Forelimb muscle (tissue), 1 donor: ENCODE results near the gene CHD9. TPM values are rescaled to one million over a fixed set of nuclear protein-coding genes. Genes with fewer than 3 reads are reported as not detected.

Experiments used
- DNase-seq: peaks from one replicate; pipeline ENCODE4 v3.0.0-alpha.2; 2013; ENCODE audit warnings: low read depth
- polyA plus RNA-seq: library from polyadenylated mRNA; unstranded; fragments of 120-200 nt; gene quantifications from one replicate; pipeline ENCODE4 v1.2.1, GENCODE V29; 2013; ENCODE audit not compliant: insufficient read length

CHD9 gene
- polyA plus RNA-seq, 1 donor, result 45.5 TPM

DNA sequence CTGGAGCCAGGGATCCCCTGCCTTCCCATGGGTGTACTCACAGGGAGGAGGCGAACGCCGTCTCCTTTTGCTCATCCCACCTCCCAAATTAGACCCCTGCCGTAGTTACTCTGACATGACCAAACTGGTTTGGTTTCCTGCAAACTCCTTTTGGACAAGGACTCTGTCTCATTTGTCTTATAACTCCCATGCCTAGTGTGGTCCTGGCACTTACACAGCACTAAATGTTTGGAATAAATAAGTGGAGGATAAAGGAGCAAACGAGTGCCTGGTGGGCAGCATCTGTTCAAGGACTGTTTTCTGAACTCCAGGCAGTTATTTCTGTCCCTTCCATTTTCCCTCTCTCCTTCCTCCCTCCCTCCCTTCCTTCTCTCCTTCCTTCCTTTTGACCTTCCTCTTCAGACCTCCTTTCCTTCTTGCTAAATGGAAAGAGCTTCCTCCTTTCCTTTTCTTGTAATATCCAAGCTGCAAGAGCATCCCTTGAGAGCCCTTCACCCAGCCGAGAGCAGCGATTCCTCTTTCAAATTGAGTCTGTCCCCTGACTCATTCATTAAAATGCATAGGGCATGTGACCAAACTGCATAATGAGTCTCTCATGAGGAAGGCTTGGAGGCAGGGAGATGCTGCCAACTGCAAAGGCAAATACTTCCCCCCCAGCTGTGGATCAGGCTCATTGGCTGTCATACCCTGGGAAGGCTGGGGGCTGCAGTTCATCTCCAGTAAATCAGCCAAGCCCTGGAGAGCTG, 36.8 kb downstream of the CHD9 start:
- peak; percentile 73 for DNase-seq

DNA sequence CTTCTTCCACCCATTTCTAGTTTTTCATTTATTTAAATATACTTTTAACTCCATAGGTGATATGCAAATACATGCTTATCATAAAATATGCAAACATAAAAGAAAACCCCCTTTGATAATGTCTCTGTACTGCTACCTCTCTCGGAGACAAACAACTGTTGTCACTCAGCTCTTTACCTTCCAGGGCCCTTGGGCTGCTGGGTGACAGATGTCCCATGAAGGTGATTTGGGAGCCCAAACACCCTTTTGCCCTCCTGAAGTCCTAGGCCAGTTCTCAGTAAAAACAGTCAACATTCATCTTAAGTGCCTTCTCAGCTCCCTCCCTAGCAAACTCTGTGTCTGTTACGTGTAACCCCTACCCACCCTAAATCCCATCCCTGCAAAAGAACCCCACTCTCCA, 37.5 kb downstream of the CHD9 start:
- DNase-seq, result no peak

DNA sequence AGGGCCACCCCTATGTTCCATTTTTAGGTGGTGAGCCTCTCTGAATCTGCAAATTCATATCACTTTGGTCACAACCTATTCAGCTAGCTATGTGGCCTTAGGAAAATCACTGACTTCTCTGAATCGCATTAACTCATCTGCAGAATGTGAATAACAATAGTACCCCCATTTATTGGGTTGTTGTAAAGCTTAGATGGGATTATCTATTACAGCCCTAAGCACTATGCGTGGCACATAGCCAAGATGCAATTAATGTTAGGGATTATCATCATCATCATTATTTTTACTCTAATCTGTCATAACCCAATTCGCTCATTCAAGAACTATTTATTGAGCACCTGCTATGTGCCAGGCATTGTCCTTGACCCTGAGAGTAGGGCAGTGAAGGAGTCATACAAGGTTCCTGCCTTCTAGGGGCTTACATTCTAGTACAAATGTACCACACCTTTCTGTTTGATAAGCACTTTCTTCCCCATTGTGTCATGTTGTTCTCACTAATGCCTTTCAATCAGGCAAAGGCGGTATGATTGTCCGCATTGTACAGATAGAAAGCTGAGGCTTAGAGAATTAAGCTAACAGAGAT, 38.5 kb downstream of the CHD9 start:
- DNase-seq, result no peak

DNA sequence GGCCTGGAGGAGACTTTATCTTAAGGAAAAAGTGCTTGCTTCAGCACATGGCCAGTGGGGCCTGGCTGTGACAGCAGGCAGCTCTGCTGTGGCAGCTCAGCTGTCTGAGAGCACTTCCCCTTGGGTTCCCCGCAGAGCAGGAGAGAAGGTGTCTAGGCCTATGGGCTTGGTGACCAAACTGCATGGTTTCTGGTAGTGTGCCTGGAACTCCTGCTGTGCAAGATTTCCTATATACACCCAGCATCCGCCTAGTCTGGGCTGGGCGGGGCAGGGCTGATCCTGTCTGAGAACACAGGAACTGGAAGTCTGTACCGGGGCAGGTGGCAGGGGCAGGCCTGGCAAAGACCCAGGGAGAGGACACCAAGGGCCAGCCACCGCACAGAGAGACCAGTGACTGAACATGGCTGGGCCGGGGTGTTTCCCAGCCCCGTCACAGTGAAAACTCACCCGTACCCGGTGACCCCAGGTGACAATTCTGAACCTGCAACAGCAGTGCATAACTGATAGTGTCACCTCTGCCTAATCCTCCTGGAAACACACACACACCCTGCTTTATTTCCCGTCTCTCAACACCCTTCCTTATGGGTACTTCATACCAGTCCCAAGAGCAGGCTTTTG, 39.3 kb downstream of the CHD9 start:
- DNase-seq, result no peak

DNA sequence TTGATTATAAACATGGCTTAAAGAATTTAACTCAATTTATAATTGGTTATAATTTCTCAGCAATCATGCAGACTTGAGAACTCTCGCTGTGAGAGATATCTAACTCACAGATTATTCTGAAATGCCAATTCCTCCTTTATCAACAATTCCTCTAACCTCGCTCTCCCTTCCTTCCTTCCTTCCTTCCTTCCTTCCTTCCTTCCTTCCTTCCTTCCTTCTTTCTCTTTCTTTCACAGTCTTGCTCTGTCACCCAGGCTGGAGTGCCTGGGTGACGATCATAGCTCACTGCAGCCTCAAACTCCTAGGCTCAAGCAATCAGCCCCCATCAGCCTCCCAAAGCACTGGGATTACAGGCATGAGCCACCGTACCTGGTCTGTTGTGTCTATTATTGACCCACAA, 42.4 kb downstream of the CHD9 start:
- DNase-seq, result no peak

DNA sequence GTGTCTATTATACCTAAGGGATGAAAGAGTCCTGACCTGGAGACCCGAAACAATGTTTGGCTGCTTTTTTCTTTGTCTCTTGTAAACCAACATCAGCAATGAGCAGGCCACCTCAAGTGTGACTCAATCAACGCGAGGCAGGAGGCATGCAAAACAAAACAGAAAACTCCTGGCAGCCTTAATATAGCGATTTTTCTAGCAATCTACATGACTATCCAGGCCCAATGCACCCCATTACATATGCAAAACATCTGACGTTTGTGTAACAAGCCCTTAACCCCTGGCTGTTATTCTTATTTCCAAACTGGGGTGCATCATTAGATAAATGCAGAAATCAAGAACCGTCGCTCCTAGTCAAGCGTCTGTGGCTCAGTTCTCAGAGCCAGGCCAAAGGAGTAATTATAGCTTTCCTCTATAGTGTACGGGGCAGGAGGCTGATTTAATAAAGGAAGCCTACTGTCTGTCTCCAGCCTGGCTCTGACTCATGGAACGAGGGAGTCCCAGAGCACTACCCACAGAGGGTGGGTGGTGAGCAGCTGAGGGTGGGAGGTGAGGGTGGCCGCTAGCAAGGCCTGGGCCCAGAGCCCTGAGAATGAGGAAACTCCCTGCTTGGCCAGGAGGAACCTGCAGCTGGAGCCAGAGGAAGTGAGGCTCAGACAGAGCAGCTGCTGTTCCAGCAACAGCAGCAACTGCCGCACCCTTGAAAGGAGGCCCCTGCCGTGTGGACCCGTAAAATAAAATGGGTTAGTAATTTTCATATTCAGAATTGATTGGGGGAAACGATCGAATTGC, 43.9 kb downstream of the CHD9 start:
- peak; percentile 74 for DNase-seq

DNA sequence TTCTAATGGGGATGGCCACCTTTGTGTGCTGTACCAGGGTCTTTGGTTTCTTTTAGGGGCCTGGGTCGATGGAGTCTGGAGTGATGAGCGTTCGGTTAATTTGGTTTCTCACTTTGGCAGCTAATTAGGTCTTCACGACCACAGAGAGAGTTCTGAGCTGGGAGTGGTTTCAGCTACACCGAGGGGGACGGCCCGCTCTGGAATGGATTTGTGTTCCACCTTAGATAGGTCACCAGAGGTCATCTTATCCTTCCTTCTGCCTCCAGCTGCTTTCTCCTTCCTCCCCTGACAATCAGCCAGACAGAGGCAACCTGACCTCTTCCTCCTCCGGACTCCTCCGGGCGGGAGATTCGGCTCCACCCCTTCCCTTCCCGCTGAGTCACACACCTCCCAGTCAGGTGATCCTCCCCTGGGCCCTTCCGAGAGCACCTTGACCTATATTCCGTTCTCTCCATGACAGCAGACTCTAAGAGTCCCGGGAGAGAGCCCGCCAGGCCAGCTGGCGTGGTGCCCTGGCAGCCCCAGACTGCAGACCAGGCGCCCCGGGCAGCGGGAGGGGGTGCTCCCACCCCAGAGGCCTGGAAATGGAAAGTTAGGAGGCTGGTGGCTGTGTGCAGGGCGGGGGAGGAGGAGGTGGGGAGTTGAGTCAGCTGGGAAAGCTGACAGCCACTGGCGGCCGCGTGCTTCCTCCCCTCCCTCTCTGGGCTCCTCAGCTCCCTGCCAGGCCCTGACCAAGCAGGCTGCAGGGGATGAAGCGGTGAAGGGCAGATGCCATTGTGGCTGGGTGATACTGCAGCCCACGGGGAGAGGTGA, 44.7 kb downstream of the CHD9 start:
- no peak for DNase-seq

DNA sequence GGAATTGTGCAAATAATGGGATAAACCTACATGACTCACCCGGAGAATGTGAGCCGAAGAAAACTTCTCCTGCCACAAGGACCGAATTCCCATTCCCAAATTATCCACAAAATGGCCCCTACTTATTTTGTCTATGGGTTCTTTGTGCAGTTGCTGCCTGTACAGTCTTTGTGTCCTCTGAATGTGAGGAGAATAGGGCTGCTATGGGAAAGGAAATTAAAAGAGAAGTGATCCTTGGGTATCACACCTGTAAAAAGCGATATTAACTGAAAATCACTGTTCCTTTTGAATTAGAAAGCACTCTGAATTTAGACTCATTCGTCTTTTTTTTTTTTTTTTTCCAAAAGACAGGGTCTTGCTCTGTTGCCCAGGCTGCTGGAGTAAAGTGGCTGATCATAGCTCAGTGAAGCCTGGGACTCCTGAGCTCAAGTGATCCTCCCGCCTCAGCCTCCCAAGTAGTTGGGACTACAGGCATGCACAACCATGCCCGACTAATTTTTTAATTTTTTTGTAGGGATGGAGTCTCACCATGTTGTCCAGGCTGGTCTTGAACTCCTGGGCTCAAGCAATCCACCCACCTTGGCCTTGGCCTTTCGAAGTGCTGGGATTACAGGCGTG, 45.4 kb downstream of the CHD9 start:
- DNase-seq, result no peak

DNA sequence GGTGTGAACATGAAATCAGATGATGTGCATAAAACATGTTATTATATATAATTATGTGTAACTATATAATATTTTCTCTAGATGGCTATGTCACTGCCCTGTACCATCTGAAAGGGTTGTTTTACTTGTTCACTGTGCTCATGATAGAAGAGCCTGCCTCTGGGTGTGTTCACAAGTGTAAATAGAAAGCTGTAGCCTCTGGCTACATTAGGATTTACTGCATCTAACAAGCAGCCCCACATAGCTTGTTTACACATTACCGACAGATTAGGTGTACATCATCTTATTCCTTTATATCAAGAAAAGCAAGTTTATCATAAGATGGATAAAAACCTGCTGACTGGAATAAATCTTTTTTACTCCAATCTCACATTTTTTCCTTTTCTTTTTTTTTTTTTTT, 46.1 kb downstream of the CHD9 start:
- no peak for DNase-seq

DNA sequence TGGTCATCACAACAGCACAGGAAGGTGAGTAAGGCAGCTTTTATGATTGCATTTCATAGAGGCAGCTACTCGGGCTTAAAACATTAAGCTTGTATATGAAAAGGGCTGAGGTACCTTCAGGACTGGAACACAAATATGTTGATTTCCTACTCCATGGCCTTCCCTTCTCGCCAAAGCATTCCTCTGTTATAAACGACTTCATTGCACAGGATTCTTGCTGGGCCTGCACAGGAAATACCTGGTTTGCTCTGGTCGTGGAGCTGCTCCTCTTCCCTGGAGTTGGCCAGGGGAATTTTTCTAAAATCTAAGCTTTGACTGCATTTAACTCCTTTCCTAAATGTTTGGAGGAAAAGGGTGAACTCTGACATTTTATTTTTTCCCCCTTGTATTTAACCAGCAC, 49.0 kb downstream of the CHD9 start:
- no peak for DNase-seq

DNA sequence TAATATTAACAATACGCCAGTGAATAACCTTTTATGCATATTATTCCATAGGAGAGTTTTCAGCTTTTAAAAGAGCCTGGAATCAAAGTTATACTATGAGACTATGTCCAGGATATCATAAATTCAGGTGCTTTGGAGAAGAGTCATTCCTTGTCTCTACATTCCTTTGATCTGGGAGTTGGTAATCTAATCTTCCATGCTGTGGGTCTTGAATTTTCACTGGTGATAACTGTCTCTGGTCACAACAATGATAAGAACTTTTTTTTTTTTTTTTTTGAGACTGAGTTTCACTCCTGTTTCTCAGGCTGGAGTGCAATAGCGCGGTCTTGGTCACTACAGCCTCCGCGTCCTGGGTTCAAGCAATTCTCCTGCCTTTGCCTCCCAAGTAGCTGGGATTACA, 50.8 kb downstream of the CHD9 start:
- no peak for DNase-seq

DNA sequence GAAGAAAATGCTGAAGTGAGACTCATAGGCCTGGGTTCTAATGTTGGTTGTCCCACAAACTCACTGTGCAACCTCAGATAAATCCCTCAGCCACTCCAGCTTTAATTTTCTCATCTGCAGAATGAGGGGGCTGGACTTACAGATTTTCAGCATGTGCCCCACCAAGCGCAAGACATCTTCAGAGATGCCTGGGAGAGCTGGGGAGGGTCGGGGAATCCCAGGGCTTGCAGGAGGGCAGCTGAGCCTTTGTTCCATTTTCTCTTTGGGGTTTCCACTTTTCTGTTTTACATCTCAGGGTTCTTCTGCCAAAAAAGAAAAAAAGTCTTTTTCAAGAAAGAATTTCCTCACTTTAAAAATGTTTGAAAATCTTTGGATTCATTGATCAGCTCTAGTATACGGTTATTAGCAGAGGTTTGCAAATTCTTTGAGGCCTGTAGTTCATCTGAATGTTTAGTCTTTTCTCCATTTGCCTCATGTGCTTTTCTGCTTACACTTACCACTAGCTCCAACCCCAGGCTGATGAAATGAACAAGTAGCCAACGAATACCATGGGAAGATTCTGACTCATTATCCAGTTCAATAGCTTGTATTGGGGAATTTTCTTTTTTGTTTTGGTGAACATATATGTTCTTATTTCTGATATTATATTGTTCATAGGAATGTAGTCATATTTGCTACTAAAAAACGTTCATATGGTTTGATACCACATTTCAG, 56.4 kb downstream of the CHD9 start:
- DNase-seq, result no peak

DNA sequence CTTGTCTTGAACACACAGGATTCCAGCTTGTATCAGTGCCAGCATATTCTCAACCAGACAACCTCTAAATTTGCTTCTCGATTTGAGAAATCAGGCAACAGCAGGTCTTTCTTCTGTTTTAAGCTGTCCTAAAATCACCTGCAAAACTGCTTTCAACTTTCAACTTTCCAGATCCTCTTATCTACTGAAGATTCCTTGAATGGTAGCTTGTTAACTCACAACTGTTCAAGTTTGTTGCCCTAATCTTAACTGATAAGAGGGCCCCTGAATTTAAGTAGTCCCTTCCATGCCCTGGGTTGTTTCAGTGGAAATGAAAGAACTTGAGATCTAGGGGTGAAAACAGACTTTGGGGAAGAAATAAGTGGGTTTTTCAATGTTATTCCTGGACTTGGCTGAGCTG, 57.2 kb downstream of the CHD9 start:
- no peak for DNase-seq

DNA sequence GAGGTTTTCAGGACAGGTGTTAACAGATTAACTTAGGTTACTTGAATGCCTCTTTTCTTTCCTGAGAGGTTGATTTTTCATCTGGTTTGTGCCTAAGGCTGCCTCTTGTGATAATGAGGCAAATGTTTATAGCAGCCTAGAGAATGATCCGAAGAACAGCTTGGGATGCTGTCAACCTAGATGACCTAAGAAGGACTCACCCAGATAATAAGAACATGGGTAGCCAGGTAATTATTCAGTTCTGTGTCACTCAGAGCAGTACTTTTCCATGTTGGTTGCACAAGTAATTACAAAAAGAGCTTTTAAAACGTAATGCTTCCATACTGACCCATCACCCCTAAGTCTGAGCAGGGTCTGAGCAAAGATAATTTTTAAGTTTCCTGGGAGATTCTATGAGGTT, 60.3 kb downstream of the CHD9 start:
- no peak for DNase-seq

DNA sequence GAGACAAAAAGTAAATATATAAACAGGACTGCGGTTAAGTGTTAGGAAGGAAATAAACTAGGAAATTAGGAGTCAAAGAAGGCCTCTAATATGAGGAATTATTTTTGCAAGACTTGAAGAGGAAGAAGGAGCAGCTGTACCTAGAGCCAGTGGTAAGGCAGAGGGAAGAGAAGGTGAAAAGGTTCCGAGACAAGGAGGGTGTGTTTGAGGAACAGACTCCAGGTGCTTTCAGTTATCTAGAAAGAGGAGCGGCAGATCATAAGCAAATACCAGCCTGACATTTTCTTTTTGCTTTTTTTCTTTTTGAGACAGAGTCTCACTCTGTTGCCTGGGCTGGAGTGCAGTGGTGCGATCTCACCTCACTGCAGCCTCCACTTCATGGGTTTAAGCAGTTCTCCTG, 61.0 kb downstream of the CHD9 start:
- no peak for DNase-seq

DNA sequence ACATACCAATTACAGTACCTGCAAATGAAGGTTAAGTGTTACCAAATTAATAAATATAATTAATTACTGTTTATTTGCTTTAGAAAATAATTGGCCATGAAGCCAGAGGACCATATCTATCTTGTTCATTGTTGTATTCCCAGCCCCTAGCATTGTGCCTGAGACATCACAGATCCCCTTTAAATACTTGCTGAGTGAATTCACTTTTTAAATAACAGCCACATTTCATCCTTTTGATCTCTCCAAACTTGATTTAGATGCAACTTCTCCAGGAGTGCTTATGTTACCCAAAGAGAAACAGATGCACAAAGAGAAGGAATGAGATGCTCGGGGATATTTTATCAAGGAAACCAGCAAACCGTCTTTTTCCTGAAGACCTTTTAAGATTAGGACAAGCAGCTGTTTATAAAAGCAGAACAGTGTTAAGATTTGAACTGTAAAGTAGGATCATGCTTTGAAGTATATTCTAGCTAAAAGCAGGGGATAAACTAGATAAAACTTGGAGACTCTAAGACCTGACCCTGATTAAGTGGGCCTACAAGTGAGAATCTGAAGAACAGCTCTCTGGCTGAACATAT, 66.3 kb downstream of the CHD9 start:
- no peak for DNase-seq

DNA sequence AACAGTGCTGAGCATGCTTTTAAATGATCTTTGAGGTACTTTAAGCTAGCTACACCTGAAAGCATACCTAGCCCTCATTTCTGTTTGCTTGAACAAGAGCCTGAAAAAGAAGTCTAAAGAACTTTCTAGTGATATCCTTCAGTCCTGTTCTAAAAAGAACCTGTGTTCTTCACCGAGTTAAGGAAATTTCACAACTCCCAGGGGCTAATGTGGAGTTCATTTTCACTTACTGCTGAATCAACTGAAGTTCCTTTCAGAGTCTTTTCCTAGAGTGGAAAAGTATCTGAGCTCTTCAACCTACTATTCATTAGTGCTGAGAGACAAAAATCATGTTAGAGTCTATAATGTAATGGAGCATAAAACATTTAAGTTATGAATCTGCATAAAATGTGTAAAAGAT, 66.9 kb downstream of the CHD9 start:
- DNase-seq, result no peak

DNA sequence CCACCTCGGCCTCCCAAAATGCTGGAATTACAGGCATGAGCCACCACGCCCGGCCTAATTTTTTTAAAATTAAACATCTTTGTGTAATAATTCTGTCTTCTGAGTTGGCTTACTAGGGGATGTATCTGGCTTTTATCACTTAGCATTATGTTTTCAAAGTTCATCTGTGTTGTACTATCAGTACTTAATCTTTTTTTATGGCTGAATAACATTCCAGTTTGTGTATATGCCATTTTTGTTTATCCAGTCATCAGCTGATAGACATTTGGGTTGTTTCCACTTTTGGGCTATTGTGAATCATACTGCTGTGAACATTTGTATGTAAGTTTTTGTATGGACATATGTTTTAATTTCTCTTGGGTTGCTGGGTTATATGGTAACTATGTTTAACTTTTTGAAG, 69.0 kb downstream of the CHD9 start:
- no peak for DNase-seq

DNA sequence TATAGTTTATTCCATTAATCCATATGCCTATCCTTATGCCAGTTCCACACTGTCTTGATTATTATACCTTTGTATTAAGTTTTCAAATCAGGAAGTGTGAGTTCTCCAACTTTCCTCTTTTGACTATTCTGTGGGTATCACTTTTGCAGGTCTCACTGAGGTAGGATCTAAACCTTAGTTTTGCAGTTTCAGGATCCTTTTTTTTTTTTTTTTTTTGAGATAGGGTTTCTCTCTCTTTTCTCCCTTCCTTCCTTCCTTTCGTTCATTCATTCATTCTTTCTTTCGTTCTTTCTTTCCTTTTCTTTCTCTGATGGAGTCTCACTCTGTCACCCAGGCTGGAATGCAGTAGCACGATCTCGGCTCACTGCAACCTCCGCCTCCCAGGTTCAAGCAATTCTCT, 71.6 kb downstream of the CHD9 start:
- no peak for DNase-seq
